ENCODE results near the gene IPO7.

IPO7 gene

GRCh38 chr11:9377036-9377435, 7.4 kb upstream of the IPO7 start:
- no peak overlapping the region for H3K4me3 ChIP-seq (replicated peaks; ENCODE audit: insufficient read depth, low read length)
- H3K27me3 ChIP-seq (ENCODE audit: insufficient read depth, poor library complexity, severe bottlenecking), result no peaks in the 10 kb centered on the region
- no peak for DNase-seq (ENCODE audit: low read depth in 1 of 2, low spot score in 1 of 2)
- H3K27ac ChIP-seq (replicated peaks), result no peak overlapping the region
- TF ChIP-seq CTCF (IDR thresholded peaks at IDR 0.05; ENCODE audit: insufficient read depth, low read length), result no peak
- TF ChIP-seq SPI1 (IDR thresholded peaks at IDR 0.05; ENCODE audit: borderline replicate concordance, low read depth), result no peak

GRCh38 chr11:9379041-9379440, 5.4 kb upstream of the IPO7 start:
- TF ChIP-seq GABPA (IDR thresholded peaks at IDR 0.05; ENCODE audit: low read depth) (no peak), SPI1 (IDR thresholded peaks at IDR 0.05; ENCODE audit: borderline replicate concordance, low read depth) (no peak), CTCF (IDR thresholded peaks at IDR 0.05; ENCODE audit: insufficient read depth, low read length) (no peak), REST (IDR thresholded peaks at IDR 0.05; ENCODE audit: insufficient replicate concordance, low read depth) (no peak)
- DNase-seq (ENCODE audit: low read depth in 1 of 2, low spot score in 1 of 2), result no peak
- Histone ChIP-seq H3K4me3 (replicated peaks; ENCODE audit: insufficient read depth, low read length) (no peak overlapping the region), H3K27me3 (ENCODE audit: insufficient read depth, poor library complexity, severe bottlenecking) (no peaks in the 10 kb centered on the region), H3K27ac (replicated peaks) (no peak overlapping the region)

- TF ChIP-seq SPI1 (IDR thresholded peaks at IDR 0.05; ENCODE audit: borderline replicate concordance, low read depth) (no peak), POLR2AphosphoS5 (IDR thresholded peaks at IDR 0.05; ENCODE audit: low read depth) (no peak), GABPA (IDR thresholded peaks at IDR 0.05; ENCODE audit: low read depth) (no peak), CTCF (IDR thresholded peaks at IDR 0.05; ENCODE audit: insufficient read depth, low read length) (no peak), REST (IDR thresholded peaks at IDR 0.05; ENCODE audit: insufficient replicate concordance, low read depth) (no peak)
- Histone ChIP-seq H3K4me3 (replicated peaks; ENCODE audit: insufficient read depth, low read length) (no peak overlapping the region), H3K27me3 (ENCODE audit: insufficient read depth, poor library complexity, severe bottlenecking) (no peaks in the 10 kb centered on the region), H3K27ac (replicated peaks) (no peak overlapping the region)
- DNase-seq (ENCODE audit: low read depth in 1 of 2, low spot score in 1 of 2), result no peak
These were observed 3.7 kb upstream of the IPO7 start for GRCh38 chr11:9380773-9381172.

- Histone ChIP-seq H3K4me3 (replicated peaks; ENCODE audit: insufficient read depth, low read length) (peak overlapping the region; percentile 96), H3K27ac (replicated peaks) (peak overlapping the region; percentile 95), H3K27me3 (ENCODE audit: insufficient read depth, poor library complexity, severe bottlenecking) (no peaks in the 10 kb centered on the region)
- TF ChIP-seq GABPA (IDR thresholded peaks at IDR 0.05; ENCODE audit: low read depth), result no peak
- TF ChIP-seq CTCF (IDR thresholded peaks at IDR 0.05; ENCODE audit: insufficient read depth, low read length), result no peak
- no peak for TF ChIP-seq POLR2AphosphoS5 (IDR thresholded peaks at IDR 0.05; ENCODE audit: low read depth)
- TF ChIP-seq SPI1 (IDR thresholded peaks at IDR 0.05; ENCODE audit: borderline replicate concordance, low read depth), result 0 out of 2 replicates have a peak, but pooled peaks have one; percentile 9
- TF ChIP-seq REST (IDR thresholded peaks at IDR 0.05; ENCODE audit: insufficient replicate concordance, low read depth), result no peak
- DNase-seq (ENCODE audit: low read depth in 1 of 2, low spot score in 1 of 2), result peak in 1 of 2 experiments; percentile 80
These were observed 961 bp downstream of the IPO7 start for GRCh38 chr11:9385327-9385899.

Measured in HL-60 (cell line).